Right atrium auricular region (tissue), 2 donors: ENCODE results near the gene ODAM. TPM values are rescaled to one million over a fixed set of nuclear protein-coding genes. Genes with fewer than 3 reads are reported as not detected.
"Not testable (repeated sequence)": the region's sequence is repeated elsewhere in the genome, so short reads cannot be mapped to it uniquely, and the experiment has no call there.

Source experiments
- DNase-seq: peaks from one replicate; pipeline ENCODE4 v3.0.0-alpha.2; 2019; ENCODE audit warnings: low spot score
- H3K27ac ChIP-seq, 2 donors: fragments of 200-600 bp; sonication (generic); 1 replicate in 1 of 2; 2 replicates in 1 of 2; pipeline ENCODE4 v1.5.1; 2016 to 2019
- H3K27me3 ChIP-seq, 2 donors: fragments of 200-600 bp; sonication (generic); one replicate each; pipeline versions ENCODE4 v1.5.1 to v1.6.0; 2017 to 2019
- H3K36me3 ChIP-seq: fragments of 200-600 bp; sonication (generic); one replicate; pipeline ENCODE4 v1.5.1; 2016
- H3K4me1 ChIP-seq, 2 donors: fragments of 200-600 bp; sonication (generic); one replicate each; pipeline versions ENCODE4 v1.5.1 to v1.6.0; 2017 to 2019
- H3K4me3 ChIP-seq, 2 donors: fragments of 200-600 bp; sonication (generic); 1 replicate in 1 of 2; 2 replicates in 1 of 2; pipeline ENCODE4 v1.5.1; 2017 to 2019; ENCODE audit warnings: mild to moderate bottlenecking in 1 of 2, moderate library complexity in 1 of 2
- H3K9me3 ChIP-seq, 2 donors: fragments of 200-600 bp; sonication (generic); one replicate each; pipeline ENCODE4 v1.5.1; 2019
- total RNA-seq, 2 donors: library from RNA; depleted of rRNA; stranded (reverse); fragments of >200 nt; gene quantifications; one replicate each; pipeline ENCODE4 v1.1.0, GENCODE V29; 2016
- TF ChIP-seq, protein P1 (sequence below), 2 donors: fragments of 200-600 bp; sonication (generic); IDR thresholded peaks; one replicate each; pipeline ENCODE4 v1.5.1; 2019; ENCODE audit warnings: antibody characterized with exemption in 2 of 2

The ODAM gene
- total RNA-seq, 2 donors from 2014 or later, result not detected

DNA sequence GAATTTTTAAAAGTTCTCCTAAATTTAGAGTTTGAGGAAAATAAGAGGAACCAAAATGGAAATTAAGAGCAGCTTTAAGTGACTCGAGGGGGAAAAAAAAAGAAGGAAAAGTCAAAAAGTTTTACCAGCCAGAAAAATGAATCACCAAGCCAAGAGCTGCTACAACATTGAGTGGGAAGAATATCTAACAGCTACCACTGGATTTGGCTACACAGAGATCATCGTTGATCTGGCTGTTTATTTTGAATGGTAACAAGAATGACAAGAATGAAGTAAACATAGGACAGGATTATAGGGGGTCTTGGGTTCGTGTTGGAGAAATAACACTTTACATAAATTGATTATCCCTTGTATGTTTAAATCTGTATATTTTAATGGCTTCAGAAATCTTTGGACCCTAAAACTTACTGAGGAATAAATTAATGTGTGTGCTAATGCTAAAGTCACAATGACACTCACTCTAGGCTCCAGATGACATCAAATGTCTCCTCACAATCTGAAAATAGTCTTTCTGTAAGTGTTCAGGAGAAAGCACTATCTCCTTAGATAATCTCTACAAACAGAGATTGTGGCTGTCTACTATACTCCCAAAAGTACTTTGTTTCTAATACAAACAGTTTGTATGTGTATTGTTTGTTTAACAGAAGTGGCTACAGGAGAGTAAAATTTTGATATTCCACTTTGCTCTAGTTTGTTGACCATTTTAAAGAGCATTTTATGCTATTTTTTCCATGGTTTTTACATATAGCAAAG, 43.8 kb downstream of the ODAM start:
- no peak for DNase-seq
- Histone ChIP-seq H3K4me3 (no peak overlapping the region), H3K4me1 (no peaks in the 10 kb centered on the region), H3K36me3 (no peaks in the 10 kb centered on the region), H3K9me3 (no peaks in the 10 kb centered on the region), H3K27me3 (no peaks in the 10 kb centered on the region), H3K27ac (no peak overlapping the region)
- TF ChIP-seq, protein P1, sequence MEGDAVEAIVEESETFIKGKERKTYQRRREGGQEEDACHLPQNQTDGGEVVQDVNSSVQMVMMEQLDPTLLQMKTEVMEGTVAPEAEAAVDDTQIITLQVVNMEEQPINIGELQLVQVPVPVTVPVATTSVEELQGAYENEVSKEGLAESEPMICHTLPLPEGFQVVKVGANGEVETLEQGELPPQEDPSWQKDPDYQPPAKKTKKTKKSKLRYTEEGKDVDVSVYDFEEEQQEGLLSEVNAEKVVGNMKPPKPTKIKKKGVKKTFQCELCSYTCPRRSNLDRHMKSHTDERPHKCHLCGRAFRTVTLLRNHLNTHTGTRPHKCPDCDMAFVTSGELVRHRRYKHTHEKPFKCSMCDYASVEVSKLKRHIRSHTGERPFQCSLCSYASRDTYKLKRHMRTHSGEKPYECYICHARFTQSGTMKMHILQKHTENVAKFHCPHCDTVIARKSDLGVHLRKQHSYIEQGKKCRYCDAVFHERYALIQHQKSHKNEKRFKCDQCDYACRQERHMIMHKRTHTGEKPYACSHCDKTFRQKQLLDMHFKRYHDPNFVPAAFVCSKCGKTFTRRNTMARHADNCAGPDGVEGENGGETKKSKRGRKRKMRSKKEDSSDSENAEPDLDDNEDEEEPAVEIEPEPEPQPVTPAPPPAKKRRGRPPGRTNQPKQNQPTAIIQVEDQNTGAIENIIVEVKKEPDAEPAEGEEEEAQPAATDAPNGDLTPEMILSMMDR (IDR thresholded peaks at IDR 0.05), result no peak

DNA sequence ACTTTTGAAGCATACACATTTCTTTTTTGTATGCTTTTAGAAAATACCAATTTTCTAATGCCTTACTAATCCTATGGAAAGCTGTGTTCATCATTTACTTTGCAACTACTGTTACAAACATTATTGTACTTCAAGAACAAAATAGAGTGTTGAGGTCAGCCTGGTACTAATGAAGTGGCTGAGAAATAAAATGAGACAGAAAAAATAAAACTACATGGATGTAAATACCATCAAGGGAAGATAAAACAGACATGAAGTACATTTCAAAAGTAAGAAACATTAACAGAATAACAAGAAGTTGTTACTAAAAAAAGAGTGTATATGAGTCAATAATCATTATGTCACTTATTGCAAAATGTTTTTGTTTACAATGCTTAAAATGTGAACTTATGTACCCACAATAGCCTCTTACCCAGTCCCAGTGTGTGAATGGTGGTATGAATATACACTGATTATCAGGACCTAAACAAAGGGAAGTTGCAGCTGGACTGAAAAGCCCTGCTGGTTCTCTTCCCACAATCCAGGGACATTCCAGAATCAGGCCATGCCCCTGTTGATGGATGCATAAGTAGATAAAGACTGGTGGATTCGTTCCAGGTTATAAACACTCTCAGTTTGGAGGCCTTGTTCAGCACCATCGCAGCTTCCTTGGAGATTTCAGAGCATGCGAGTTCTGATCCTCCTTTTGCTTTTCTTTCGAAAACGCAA, 44.5 kb downstream of the ODAM start:
- H3K9me3 ChIP-seq, result no peaks in the 10 kb centered on the region
- no peak for DNase-seq
- no peaks in the 10 kb centered on the region for H3K27me3 ChIP-seq

DNA sequence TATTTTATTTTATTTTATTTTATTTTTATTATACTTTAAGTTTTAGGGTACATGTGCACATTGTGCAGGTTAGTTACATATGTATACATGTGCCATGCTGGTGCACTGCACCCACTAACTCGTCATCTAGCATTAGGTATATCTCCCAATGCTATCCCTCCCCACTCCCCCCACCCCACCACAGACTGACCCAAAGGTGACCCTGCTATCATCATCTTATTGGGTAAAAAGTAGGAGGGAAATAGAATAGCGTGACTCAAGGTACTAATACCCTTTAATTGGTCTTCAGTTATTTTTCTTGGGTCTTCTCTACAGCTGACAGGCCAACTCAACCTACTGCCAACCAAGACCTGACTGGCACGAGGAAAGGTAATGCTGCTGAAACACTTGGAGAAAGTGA, 46.8 kb downstream of the ODAM start, which contains the start of gene CSN3:
TSS of gene CSN3 (plus strand) at position 301 of the 400 bp plus-strand sequence. CDS start 2,223 bp downstream, outside the sequence.
- not testable (repeated sequence) for H3K27me3 ChIP-seq, H3K4me1 ChIP-seq, H3K27ac ChIP-seq, H3K9me3 ChIP-seq, H3K36me3 ChIP-seq, DNase-seq, H3K4me3 ChIP-seq

More for the DNA sequence above, 44.5 kb downstream of the ODAM start:
- no peak overlapping the region for H3K4me3 ChIP-seq
- no peaks in the 10 kb centered on the region for H3K4me1 ChIP-seq
- TF ChIP-seq, protein P1 (IDR thresholded peaks at IDR 0.05), result no peak
- H3K36me3 ChIP-seq, result no peaks in the 10 kb centered on the region
- no peak overlapping the region for H3K27ac ChIP-seq

DNA sequence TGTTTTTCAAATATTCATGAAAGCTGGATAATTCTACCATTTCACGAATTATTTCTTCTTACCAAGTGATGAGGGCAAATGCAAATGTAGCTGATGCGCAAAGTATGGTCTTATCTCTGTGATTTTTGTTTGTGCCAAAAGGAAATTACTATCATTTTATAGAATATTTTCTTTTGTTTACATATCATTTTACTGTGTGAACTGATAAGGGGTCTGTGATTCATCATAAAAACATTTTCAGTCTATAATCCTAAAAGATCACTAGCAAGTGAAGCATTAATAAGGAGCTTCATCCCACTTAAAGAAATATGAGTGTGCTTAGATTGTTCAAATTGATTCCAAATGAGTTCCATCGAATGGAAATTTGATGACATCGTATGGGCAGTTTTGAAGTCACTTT, 47.6 kb downstream of the ODAM start:
- H3K9me3 ChIP-seq, result no peaks in the 10 kb centered on the region
- no peak overlapping the region for H3K4me3 ChIP-seq
- no peak overlapping the region for H3K27ac ChIP-seq
- TF ChIP-seq, protein P1 (IDR thresholded peaks at IDR 0.05), result no peak
- DNase-seq, result no peak
- H3K36me3 ChIP-seq, result no peaks in the 10 kb centered on the region
- no peaks in the 10 kb centered on the region for H3K27me3 ChIP-seq
- no peaks in the 10 kb centered on the region for H3K4me1 ChIP-seq

DNA sequence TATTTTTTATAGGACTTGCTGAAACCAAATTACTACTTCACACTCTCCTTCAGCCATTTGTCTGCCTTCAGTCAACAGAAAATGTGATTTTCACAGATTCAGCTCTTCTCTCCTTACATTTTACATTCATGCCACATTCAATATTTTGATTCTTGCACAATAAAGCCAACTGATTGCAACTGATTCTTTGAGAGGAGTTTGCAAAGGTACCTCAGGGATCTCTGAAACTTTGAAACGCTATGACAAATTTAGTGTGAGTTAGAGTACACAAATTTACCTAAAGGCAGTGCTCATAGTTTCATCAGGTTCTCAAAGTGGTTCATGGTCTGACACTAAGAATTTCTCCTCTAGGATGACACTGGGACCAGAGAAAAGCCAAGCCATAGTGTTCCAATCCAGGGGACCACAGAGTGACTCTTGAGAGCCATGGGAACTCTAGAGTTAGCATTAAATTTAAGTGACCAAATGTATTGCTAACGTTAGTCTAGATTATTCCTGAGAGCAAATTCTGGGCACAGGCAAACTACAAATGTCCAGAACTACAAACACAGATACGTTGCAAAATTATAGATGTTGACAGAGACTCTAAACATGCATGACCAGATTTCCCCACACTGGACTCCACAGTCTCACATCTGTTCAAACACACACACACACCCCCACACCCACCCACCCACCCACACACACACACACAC, 55.9 kb downstream of the ODAM start:
- TF ChIP-seq, protein P1 (IDR thresholded peaks at IDR 0.05), result no peak
- no peaks in the 10 kb centered on the region for H3K27me3 ChIP-seq
- no peak overlapping the region for H3K27ac ChIP-seq
- H3K4me1 ChIP-seq, result no peaks in the 10 kb centered on the region
- no peak for DNase-seq
- no peaks in the 10 kb centered on the region for H3K9me3 ChIP-seq
- no peak overlapping the region for H3K4me3 ChIP-seq
- H3K36me3 ChIP-seq, result no peaks in the 10 kb centered on the region

DNA sequence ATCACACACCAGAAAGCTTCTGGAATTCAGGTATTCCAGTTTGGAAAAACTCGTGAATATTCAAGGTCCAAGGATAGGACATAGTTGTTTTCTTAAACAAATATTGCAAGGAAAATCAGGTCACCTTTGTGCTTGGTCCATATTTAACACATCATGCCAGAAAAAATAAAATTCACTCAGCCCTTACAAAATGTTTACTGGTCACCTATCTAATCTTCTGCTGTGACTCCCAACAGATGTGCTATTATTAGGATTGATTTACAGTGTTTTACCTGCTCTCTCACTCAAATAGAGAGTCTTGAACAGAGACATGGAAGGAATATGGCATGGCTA, 56.4 kb downstream of the ODAM start:
- Histone ChIP-seq H3K4me3 (no peak overlapping the region), H3K4me1 (no peaks in the 10 kb centered on the region), H3K27ac (no peak overlapping the region), H3K36me3 (no peaks in the 10 kb centered on the region), H3K27me3 (no peaks in the 10 kb centered on the region), H3K9me3 (no peaks in the 10 kb centered on the region)
- TF ChIP-seq, protein P1 (IDR thresholded peaks at IDR 0.05), result no peak
- no peak for DNase-seq
